SK-N-MC (cell line): ENCODE results near the gene TRANK1.

Source experiments
- DNase-seq: peaks from one replicate; pipeline ENCODE4 v3.0.0-alpha.2; 2011; ENCODE audit warnings: low read depth, low spot score
- H3K27ac ChIP-seq: fragments of 200-600 bp; sonication (generic); 2 replicates; pipeline ENCODE4 v1.5.1; 2016; ENCODE audit warnings: mixed run types
- H3K36me3 ChIP-seq: fragments of 200-600 bp; sonication (generic); 2 replicates; pipeline ENCODE4 v1.6.1; 2017; ENCODE audit warnings: antibody characterized with exemption, low read length, mixed read lengths; ENCODE audit not compliant: insufficient read depth
- H3K4me3 ChIP-seq: fragments of 200-600 bp; sonication (generic); 2 replicates; pipeline ENCODE4 v1.5.1; 2016
- H3K9ac ChIP-seq: fragments of 200-600 bp; sonication (generic); 2 replicates; pipeline ENCODE4 v1.8.0; 2017; ENCODE audit warnings: mixed run types, mixed read lengths; ENCODE audit not compliant: insufficient read length
- H3K9me3 ChIP-seq: fragments of 200-600 bp; sonication (generic); 2 replicates; pipeline ENCODE4 v1.6.1; 2017; ENCODE audit warnings: low read depth, mild to moderate bottlenecking, antibody characterized with exemption, low read length, moderate library complexity, mixed read lengths
- EZH2 ChIP-seq: fragments of 200-600 bp; sonication (generic); IDR thresholded peaks from one replicate; pipeline ENCODE4 v1.6.1; 2017; ENCODE audit warnings: antibody characterized with exemption
- FOXP2 ChIP-seq: optimal IDR thresholded peaks from 2 replicates; pipeline ENCODE3; 2011; ENCODE audit warnings: mild to moderate bottlenecking, moderate library complexity; ENCODE audit not compliant: insufficient read depth; ENCODE audit errors: extremely low read length, control extremely low read depth
- POLR2AphosphoS5 ChIP-seq: IDR thresholded peaks from 2 replicates; pipeline ENCODE4 v1.6.1; 2012; ENCODE audit warnings: mild to moderate bottlenecking, low read depth, low read length, borderline replicate concordance

Gene TRANK1

GRCh38 chr3:36820083-36820482 is 124.8 kb downstream of the TRANK1 start:
- Histone ChIP-seq H3K9me3 (no peaks in the 10 kb centered on the region), H3K36me3 (no peaks in the 10 kb centered on the region), H3K9ac (no peak overlapping the region), H3K4me3 (no peak overlapping the region), H3K27ac (no peak overlapping the region)
- no peak for DNase-seq
- TF ChIP-seq POLR2AphosphoS5 (no peak), FOXP2 (no peak), EZH2 (no peak)

- DNase-seq, result no peak
- Histone ChIP-seq H3K27ac (no peak overlapping the region), H3K9me3 (no peaks in the 10 kb centered on the region), H3K4me3 (no peak overlapping the region), H3K36me3 (no peaks in the 10 kb centered on the region), H3K9ac (no peak overlapping the region)
- TF ChIP-seq EZH2, result no peak
- TF ChIP-seq POLR2AphosphoS5, result no peak
- TF ChIP-seq FOXP2, result no peak
Measured at GRCh38 chr3:36817806-36818533, 126.9 kb downstream of the TRANK1 start.

- no peak overlapping the region for H3K9ac ChIP-seq
- no peak overlapping the region for H3K4me3 ChIP-seq
- no peak for TF ChIP-seq POLR2AphosphoS5
- no peak for TF ChIP-seq FOXP2
- no peak for TF ChIP-seq EZH2
- H3K9me3 ChIP-seq, result no peaks in the 10 kb centered on the region
- no peak for DNase-seq
- no peak overlapping the region for H3K27ac ChIP-seq
- no peaks in the 10 kb centered on the region for H3K36me3 ChIP-seq
Measured at GRCh38 chr3:36815375-36815774, 129.5 kb downstream of the TRANK1 start.

- Histone ChIP-seq H3K9ac (no peak overlapping the region), H3K36me3 (no peaks in the 10 kb centered on the region), H3K9me3 (no peaks in the 10 kb centered on the region), H3K27ac (no peak overlapping the region), H3K4me3 (no peak overlapping the region)
- no peak for DNase-seq
- TF ChIP-seq EZH2 (no peak), POLR2AphosphoS5 (no peak), FOXP2 (no peak)
Measured at GRCh38 chr3:36814776-36815175, 130.1 kb downstream of the TRANK1 start.

- Histone ChIP-seq H3K36me3 (no peaks in the 10 kb centered on the region), H3K4me3 (no peak overlapping the region), H3K9me3 (no peaks in the 10 kb centered on the region), H3K9ac (no peak overlapping the region), H3K27ac (no peak overlapping the region)
- no peak for DNase-seq
- TF ChIP-seq POLR2AphosphoS5 (no peak), EZH2 (no peak), FOXP2 (no peak)
Measured at GRCh38 chr3:36814066-36814717, 130.7 kb downstream of the TRANK1 start.

- peak; percentile 0 for DNase-seq
Measured at GRCh38 chr3:36813305-36813704, 131.5 kb downstream of the TRANK1 start.

GRCh38 chr3:36812240-36812639 is 132.6 kb downstream of the TRANK1 start:
- DNase-seq, result no peak
- Histone ChIP-seq H3K36me3 (no peaks in the 10 kb centered on the region), H3K27ac (no peak overlapping the region), H3K9ac (no peak overlapping the region), H3K4me3 (no peak overlapping the region), H3K9me3 (no peaks in the 10 kb centered on the region)
- no peak for TF ChIP-seq POLR2AphosphoS5
- no peak for TF ChIP-seq EZH2
- TF ChIP-seq FOXP2, result no peak

More at GRCh38 chr3:36813305-36813704, 131.5 kb downstream of the TRANK1 start:
- H3K9ac ChIP-seq, result no peak overlapping the region
- TF ChIP-seq EZH2 (no peak), FOXP2 (no peak), POLR2AphosphoS5 (no peak)
- no peak overlapping the region for H3K4me3 ChIP-seq
- no peak overlapping the region for H3K27ac ChIP-seq
- no peaks in the 10 kb centered on the region for H3K36me3 ChIP-seq
- no peaks in the 10 kb centered on the region for H3K9me3 ChIP-seq

- Histone ChIP-seq H3K9ac (no peak overlapping the region), H3K27ac (no peak overlapping the region), H3K9me3 (no peaks in the 10 kb centered on the region), H3K36me3 (no peaks in the 10 kb centered on the region), H3K4me3 (no peak overlapping the region)
- TF ChIP-seq FOXP2 (no peak), EZH2 (no peak), POLR2AphosphoS5 (no peak)
- DNase-seq, result no peak
Measured at GRCh38 chr3:36811768-36812167, 133.1 kb downstream of the TRANK1 start.
